Right ventricle myocardium inferior (tissue), 1 donor: ENCODE results near the gene CDC42BPA. TPM values are rescaled to one million over a fixed set of nuclear protein-coding genes. Genes with fewer than 3 reads are reported as not detected.
A peak's percentile ranks its signal among the peaks of the same experiment; 100 is the strongest.
"Not testable (repeated sequence)": the region's sequence is repeated elsewhere in the genome, so short reads cannot be mapped to it uniquely, and the experiment has no call there.

ENCODE experiments used
- ATAC-seq: fragments of 200-7000 bp; cut with Tn5 transposase; one replicate; pipeline ENCODE4 v1.9.1; 2020; ENCODE audit warnings: mild to moderate bottlenecking, moderate library complexity
- DNase-seq: peaks from one replicate; pipeline ENCODE4 v3.0.0; 2021; ENCODE audit errors: missing footprints
- intact Hi-C: fragments of 100-400 bp; cut with DNase I; formaldehyde crosslinking; loops from one replicate; pipeline ENCODE4 v1.11.0; 2022
- long read RNA-seq: library from polyadenylated mRNA; unstranded; transcript quantifications from one replicate; pipeline ENCODE4 v2.0.0, GENCODE V29; 2021
- total RNA-seq: library from RNA; stranded (reverse); fragmentation: NEBNext Ultra II Directional; extraction: Animal tissue kit (Norgen Biotek cat#: 25700); gene quantifications from one replicate; pipeline ENCODE4 v1.2.1, GENCODE V29; 2021
- donor health status: DM: no; HTN: yes; CAD: no; lungs with severe emphysema.

The CDC42BPA gene
- 37.2 TPM for total RNA-seq
- long read RNA-seq, partial matches to known transcripts, result 4 of 9 reads
- long read RNA-seq, other reads (novel, unspliced or antisense), result 5 of 9 reads

GRCh38 chr1:227318016-227318852 lies at the start of gene CDC42BPA:
TSS of gene CDC42BPA (minus strand) at chr1:227318492. CDS start at chr1:227317182, 1,310 bp downstream.
- peak; percentile 94 for DNase-seq
- peak; percentile 92 for ATAC-seq
- intact Hi-C loops, result loop anchor here (2.0 to 10.0 kb wide), 4 partner anchors 39 to 403 kb away; no protein-coding TSS in a partner anchor

- intact Hi-C loops, result no loop called here
- DNase-seq, result no peak
- no peak for ATAC-seq
Measured at GRCh38 chr1:227368009-227368408, 49.7 kb upstream of the CDC42BPA start.

GRCh38 chr1:227365473-227366431 lies 47.5 kb upstream of the CDC42BPA start:
- ATAC-seq, result no peak
- DNase-seq, result no peak
- intact Hi-C loops, result no loop called here

GRCh38 chr1:227364657-227365056 lies 46.4 kb upstream of the CDC42BPA start:
- intact Hi-C loops, result no loop called here
- ATAC-seq, result no peak
- no peak for DNase-seq

GRCh38 chr1:227363825-227364224 lies 45.5 kb upstream of the CDC42BPA start:
- DNase-seq (no peak), ATAC-seq (no peak)
- intact Hi-C loops, result no loop called here

GRCh38 chr1:227362039-227362438 lies 43.7 kb upstream of the CDC42BPA start:
- ATAC-seq, result no peak
- no peak for DNase-seq
- intact Hi-C loops, result no loop called here

GRCh38 chr1:227357927-227358302 lies 39.6 kb upstream of the CDC42BPA start:
- ATAC-seq (no peak), DNase-seq (no peak)
- intact Hi-C loops, result loop anchor here (2.0 to 5.0 kb wide), 2 partner anchors 39 to 79 kb away; partner anchors contain the start of gene CDC42BPA

GRCh38 chr1:227357171-227357926 lies 39.1 kb upstream of the CDC42BPA start:
- intact Hi-C loops, result loop anchor here (2.0 to 5.0 kb wide), 2 partner anchors 39 to 80 kb away; partner anchors contain the start of gene CDC42BPA
- peak; percentile 98 for ATAC-seq
- peak; percentile 73 for DNase-seq

GRCh38 chr1:227356620-227357146 lies 38.4 kb upstream of the CDC42BPA start:
- intact Hi-C loops, result loop anchor here (2.0 to 5.0 kb wide), 2 partner anchors 38 to 81 kb away; partner anchors contain the start of gene CDC42BPA
- DNase-seq (no peak), ATAC-seq (no peak)

GRCh38 chr1:227355542-227356245 lies 37.4 kb upstream of the CDC42BPA start:
- ATAC-seq (no peak), DNase-seq (no peak)
- intact Hi-C loops, result loop anchor here (2.0 to 5.0 kb wide), 2 partner anchors 37 to 82 kb away; partner anchors contain the start of gene CDC42BPA

GRCh38 chr1:227353186-227353585 lies 34.9 kb upstream of the CDC42BPA start:
- DNase-seq, result no peak
- no peak for ATAC-seq
- intact Hi-C loops, result no loop called here

- ATAC-seq, intact Hi-C loops, DNase-seq: not testable (repeated sequence)
Measured at GRCh38 chr1:227352164-227352563, 33.9 kb upstream of the CDC42BPA start.

- intact Hi-C loops, result no loop called here
- ATAC-seq (peak; percentile 37), DNase-seq (no peak)
Measured at GRCh38 chr1:227351443-227351842, 33.2 kb upstream of the CDC42BPA start.

GRCh38 chr1:227349967-227350366 lies 31.7 kb upstream of the CDC42BPA start:
- ATAC-seq (no peak), DNase-seq (no peak)
- intact Hi-C loops, result no loop called here

GRCh38 chr1:227343727-227344551 lies 25.6 kb upstream of the CDC42BPA start:
- intact Hi-C loops, result no loop called here
- DNase-seq (no peak), ATAC-seq (peak; percentile 31)

- DNase-seq (no peak), ATAC-seq (no peak)
- intact Hi-C loops, result no loop called here
Measured at GRCh38 chr1:227343206-227343605, 24.9 kb upstream of the CDC42BPA start.
